Heart left ventricle (tissue), 16 donors: ENCODE results near the gene TM2D1. TPM values are rescaled to one million over a fixed set of nuclear protein-coding genes. Genes with fewer than 3 reads are reported as not detected.

Experiments used
- ATAC-seq, 4 donors: fragments of 200-7000 bp; cut with Tn5 transposase; one replicate each; pipeline ENCODE4 v1.9.1; 2020 to 2022; ENCODE audit warnings: moderate library complexity in 4 of 4, mild to moderate bottlenecking in 3 of 4, moderate number of reproducible peaks in 1 of 4
- DNase-seq, 5 donors: peaks; one replicate each; pipeline ENCODE4 v3.0.0-alpha.2; 2020
- H3K27ac ChIP-seq, 12 donors: fragments of 200-600 bp; sonication (generic) in 4 of 12; one replicate each; pipeline versions ENCODE4 v1.5.0 to v1.8.0; 2016 to 2022; ENCODE audit warnings: mild to moderate bottlenecking in 2 of 12
- H3K27me3 ChIP-seq, 9 donors: fragments of 200-600 bp; sonication (generic) in 2 of 9; one replicate each; pipeline versions ENCODE4 v1.5.1 to v1.8.0; 2016 to 2022; ENCODE audit warnings: mild to moderate bottlenecking in 3 of 9
- H3K36me3 ChIP-seq, 9 donors: fragments of 200-600 bp; sonication (generic) in 2 of 9; one replicate each; pipeline versions ENCODE4 v1.5.0 to v1.8.0; 2018 to 2022; ENCODE audit warnings: mild to moderate bottlenecking in 2 of 9
- H3K4me1 ChIP-seq, 12 donors: fragments of 200-600 bp; sonication (generic) in 4 of 12; one replicate each; pipeline versions ENCODE4 v1.5.0 to v1.8.0; 2016 to 2022; ENCODE audit warnings: mild to moderate bottlenecking in 3 of 12
- H3K4me3 ChIP-seq, 12 donors: fragments of 200-600 bp; sonication (generic) in 4 of 12; one replicate each; pipeline versions ENCODE4 v1.5.0 to v1.8.0; 2017 to 2022; ENCODE audit warnings: mild to moderate bottlenecking in 9 of 12, moderate library complexity in 4 of 12
- H3K9me3 ChIP-seq, 12 donors: fragments of 200-600 bp; sonication (generic) in 4 of 12; one replicate each; pipeline versions ENCODE4 v1.5.0 to v1.8.0; 2016 to 2022; ENCODE audit warnings: mild to moderate bottlenecking in 1 of 12
- POLR2A ChIP-seq, 2 donors: fragments of 450-650 bp; IDR thresholded peaks; one replicate each; pipeline ENCODE4 v1.6.1; 2017; ENCODE audit warnings: antibody characterized with exemption in 2 of 2, mild to moderate bottlenecking in 2 of 2, moderate library complexity in 2 of 2
- WGBS, 4 donors: extraction: QIAGEN DNeasy Blood & Tissue Kit in 2 of 4; methylation state at CpG; one replicate each; pipeline versions ENCODE4 v1.1.5 to v1.1.7; 2013 to 2018; 5-methylcytosine and 5-hydroxymethylcytosine counted together
- intact Hi-C, 10 donors: fragments of 100-400 bp; cut with DNase I; formaldehyde crosslinking; loops; one replicate each; pipeline versions ENCODE4 v1.11.1 to v1.14.2; 2022
- polyA plus RNA-seq, 2 donors: library from polyadenylated mRNA; stranded (reverse); fragments of 200-250 nt; gene quantifications; one replicate each; pipeline ENCODE4 v1.2.3, GENCODE V29; 2013
- total RNA-seq, 9 donors: library from RNA; depleted of rRNA in 2 of 9; stranded (reverse); fragments of >200 nt in 2 of 9; fragmentation: NEBNext Ultra II Directional in 3 of 9; extraction: Animal tissue kit (Norgen Biotek cat#: 25700) in 3 of 9; gene quantifications; one replicate each; pipeline versions ENCODE4 v1.1.0 to v1.2.4, GENCODE V29; 2016 to 2023
- TF ChIP-seq, protein P1 (sequence below), 12 donors: fragments of 200-600 bp; sonication (generic) in 4 of 12; IDR thresholded peaks; one replicate each; pipeline versions ENCODE4 v1.5.0 to v1.8.0; 2018 to 2022; ENCODE audit warnings: antibody characterized with exemption in 12 of 12, mild to moderate bottlenecking in 5 of 12
- donor health status: ischemic (EF 13 %, LVEDD 7.1; RV severe dilation, severe dysfunction).
- donor health status: healthy with polysubstance abuse.
- donor health status: DM: no; HTN: yes; CAD: no.
- donor health status: DM: no; HTN: no; CAD: no.
- donor health status: ischemic (EF 25% LVEDD 6.9; RV normal size, moderate dysfunction).
- donor health status: ischemic (EF 25% LVEDD 5.7; RV mildly dilated, moderate dysfunction).
- donor health status: healthy.
- donor health status: DM: yes; HTN: yes; CAD: no.
- donor health status: ischemic (EF 35%, LVEDD 5.7; RV mildly dilated, moderate dysfunction).
- donor health status: nonischemic (EF 11% LVEDD 7.7; RV severe dilation, severe dysfunction).
- donor health status: DM: yes; HTN: yes; CAD: no.
- donor health status: PGD.
- donor health status: ischemic (EF 29% LVEDD 5.4; RV normal size, mild dysfunction).
- donor health status: nonischemic (EF 23%, LVEDD 6.1; RV moderate dilation, normal function).

Gene TM2D1
- total and polyA plus RNA-seq, 11 donors: 10.2 to 44.0 (median 34.4) TPM

DNA sequence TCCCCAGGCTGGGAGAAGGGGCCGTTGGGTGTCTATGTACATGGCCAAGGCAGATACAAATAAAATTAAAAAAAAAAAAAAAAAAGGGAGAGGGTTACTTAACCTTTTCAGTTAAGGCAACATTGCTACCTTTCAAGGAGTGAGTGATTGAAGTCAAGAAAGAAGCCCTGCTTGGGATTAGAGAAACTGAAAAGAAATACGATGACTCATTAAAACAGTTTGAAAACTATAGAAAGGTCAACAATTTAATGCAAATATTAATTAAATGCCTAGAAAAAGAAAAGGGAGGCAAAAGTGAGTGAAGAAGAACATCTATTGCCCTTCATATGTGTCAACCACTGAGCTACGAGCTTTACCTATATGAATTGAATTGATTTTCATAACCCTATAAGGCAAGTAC lies 69.5 kb downstream of the TM2D1 start:
- no peak for ATAC-seq
- WGBS, 4 donors: 92 to 97% (median 95%) methylated on average over 3 of the region's 3 CpGs
- Histone ChIP-seq H3K27me3 (no peaks in the 10 kb centered on the region), H3K36me3 (no peaks in the 10 kb centered on the region), H3K4me3 (no peak overlapping the region), H3K9me3 (peaks cover 0 to 4% (median 0%) of the 10 kb centered on the region in 12 donors), H3K27ac (no peak overlapping the region), H3K4me1 (no peaks in the 10 kb centered on the region)
- TF ChIP-seq, protein P1, sequence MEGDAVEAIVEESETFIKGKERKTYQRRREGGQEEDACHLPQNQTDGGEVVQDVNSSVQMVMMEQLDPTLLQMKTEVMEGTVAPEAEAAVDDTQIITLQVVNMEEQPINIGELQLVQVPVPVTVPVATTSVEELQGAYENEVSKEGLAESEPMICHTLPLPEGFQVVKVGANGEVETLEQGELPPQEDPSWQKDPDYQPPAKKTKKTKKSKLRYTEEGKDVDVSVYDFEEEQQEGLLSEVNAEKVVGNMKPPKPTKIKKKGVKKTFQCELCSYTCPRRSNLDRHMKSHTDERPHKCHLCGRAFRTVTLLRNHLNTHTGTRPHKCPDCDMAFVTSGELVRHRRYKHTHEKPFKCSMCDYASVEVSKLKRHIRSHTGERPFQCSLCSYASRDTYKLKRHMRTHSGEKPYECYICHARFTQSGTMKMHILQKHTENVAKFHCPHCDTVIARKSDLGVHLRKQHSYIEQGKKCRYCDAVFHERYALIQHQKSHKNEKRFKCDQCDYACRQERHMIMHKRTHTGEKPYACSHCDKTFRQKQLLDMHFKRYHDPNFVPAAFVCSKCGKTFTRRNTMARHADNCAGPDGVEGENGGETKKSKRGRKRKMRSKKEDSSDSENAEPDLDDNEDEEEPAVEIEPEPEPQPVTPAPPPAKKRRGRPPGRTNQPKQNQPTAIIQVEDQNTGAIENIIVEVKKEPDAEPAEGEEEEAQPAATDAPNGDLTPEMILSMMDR (IDR thresholded peaks at IDR 0.05): no peak
- no peak for TF ChIP-seq POLR2A (IDR thresholded peaks at IDR 0.05)
- intact Hi-C loops: no loop called here
- DNase-seq: no peak

DNA sequence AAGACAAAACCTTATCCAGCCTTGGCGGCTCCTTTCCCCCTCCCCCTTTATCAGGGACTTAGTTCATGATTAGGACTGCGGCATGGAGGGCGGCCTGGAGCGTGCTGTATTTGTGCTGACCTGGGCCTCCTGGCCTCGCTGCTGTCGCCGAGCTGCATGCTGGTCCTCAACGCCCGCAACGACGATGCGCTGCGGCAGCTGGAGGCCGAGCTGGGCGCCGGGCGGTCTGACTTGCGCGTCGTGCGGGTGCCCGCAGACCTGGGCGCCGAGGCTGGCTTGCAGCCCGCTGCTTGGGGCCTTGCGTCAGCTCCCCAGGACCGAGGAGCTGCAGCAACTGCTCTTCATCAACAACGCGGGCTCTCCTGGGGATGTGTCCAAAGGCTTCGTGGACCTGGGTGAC lies 70.9 kb downstream of the TM2D1 start:
- TF ChIP-seq, protein P1 (IDR thresholded peaks at IDR 0.05): no peak
- TF ChIP-seq POLR2A (IDR thresholded peaks at IDR 0.05): no peak
- peaks cover 0 to 4% (median 0%) of the 10 kb centered on the region in 12 donors for H3K9me3 ChIP-seq
- H3K27me3 ChIP-seq: no peaks in the 10 kb centered on the region
- WGBS, 4 donors: 91 to 96% (median 94%) methylated on average over 4 to 30 of the region's 30 CpGs
- intact Hi-C loops: no loop called here
- no peak overlapping the region for H3K4me3 ChIP-seq
- no peak for ATAC-seq
- H3K4me1 ChIP-seq: no peaks in the 10 kb centered on the region
- no peaks in the 10 kb centered on the region for H3K36me3 ChIP-seq
- no peak for DNase-seq
- H3K27ac ChIP-seq: no peak overlapping the region

DNA sequence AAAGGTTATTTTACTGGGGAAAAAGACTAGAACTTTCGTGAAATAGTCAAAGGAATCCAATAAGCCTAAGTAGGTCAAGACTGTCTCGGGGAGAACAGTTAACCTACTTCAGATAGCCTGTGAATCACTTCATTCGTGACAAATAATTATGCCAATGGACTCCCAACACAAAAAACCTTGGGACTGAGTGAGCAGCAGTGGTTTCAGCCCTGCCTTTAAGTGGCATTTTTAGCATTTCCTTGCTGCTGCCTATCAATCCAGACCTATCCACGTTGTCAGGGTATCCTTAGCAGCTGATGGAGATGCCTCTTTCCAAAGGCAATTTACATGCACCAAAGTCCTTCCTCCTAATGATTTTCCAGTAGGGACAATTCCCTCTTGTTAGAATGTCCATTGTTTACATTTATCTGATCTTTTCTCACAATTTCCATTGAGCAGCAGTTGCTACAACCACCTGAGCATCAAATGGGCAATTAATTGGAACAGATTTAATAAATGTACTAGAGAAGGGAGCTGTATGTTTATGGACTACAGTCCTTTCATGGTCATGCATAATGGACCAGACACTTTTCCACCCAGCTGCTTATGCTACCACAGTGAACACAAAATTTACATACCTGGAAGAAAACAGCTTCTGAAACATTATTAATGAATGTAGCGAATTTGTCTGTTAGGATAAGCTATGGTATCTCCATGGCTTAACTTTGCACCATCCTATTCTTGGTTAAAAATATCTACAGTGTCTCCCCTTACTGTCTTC lies 75.8 kb downstream of the TM2D1 start:
- Histone ChIP-seq H3K4me1 (no peaks in the 10 kb centered on the region), H3K9me3 (no peaks in the 10 kb centered on the region), H3K27ac (no peak overlapping the region), H3K27me3 (no peaks in the 10 kb centered on the region), H3K36me3 (no peaks in the 10 kb centered on the region), H3K4me3 (no peak overlapping the region)
- no peak for DNase-seq
- TF ChIP-seq, protein P1 (IDR thresholded peaks at IDR 0.05): no peak
- TF ChIP-seq POLR2A (IDR thresholded peaks at IDR 0.05): no peak
- WGBS, 4 donors: 78 to 82% (median 81%) methylated on average over 5 of the region's 5 CpGs
- intact Hi-C loops: loop anchor here in 7 of 10 donors (10.0 kb wide), 3 partner anchors 604 to 1364 kb away; no protein-coding TSS in a partner anchor
- no peak for ATAC-seq

DNA sequence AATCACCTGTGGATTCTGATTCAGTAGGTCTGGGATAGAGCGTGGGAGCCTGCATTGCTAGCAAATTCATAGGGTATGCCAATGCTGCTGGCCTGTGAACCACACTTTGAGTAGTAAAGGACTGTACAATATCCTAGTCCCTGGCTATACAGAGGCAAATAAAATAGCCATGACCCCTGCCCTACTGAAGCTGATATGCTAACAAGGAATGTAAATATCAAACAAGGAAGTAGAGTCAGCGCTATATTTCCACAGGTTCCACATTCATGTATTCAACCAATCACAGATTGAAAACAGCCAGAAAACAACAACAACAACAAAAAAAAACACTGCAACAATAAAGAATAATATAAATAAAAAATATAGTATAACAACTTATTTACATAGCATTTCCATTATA lies 77.8 kb downstream of the TM2D1 start:
- H3K27me3 ChIP-seq: no peaks in the 10 kb centered on the region
- DNase-seq (no peak), ATAC-seq (no peak)
- H3K9me3 ChIP-seq: no peaks in the 10 kb centered on the region
- intact Hi-C loops: loop anchor here in 7 of 10 donors (10.0 kb wide), 3 partner anchors 602 to 1362 kb away; no protein-coding TSS in a partner anchor
- 93 to 99% (median 97%) methylated on average over 2 of the region's 2 CpGs for WGBS, 4 donors
- peaks cover 0 to 4% (median 0%) of the 10 kb centered on the region in 12 donors for H3K4me1 ChIP-seq
- H3K4me3 ChIP-seq: no peak overlapping the region
- H3K27ac ChIP-seq: no peak overlapping the region
- H3K36me3 ChIP-seq: no peaks in the 10 kb centered on the region
- TF ChIP-seq, protein P1 (IDR thresholded peaks at IDR 0.05): no peak
- TF ChIP-seq POLR2A (IDR thresholded peaks at IDR 0.05): no peak
